HG03354 (cell line): ENCODE data around the gene NLRC3.
"Not testable (repeated sequence)": the region's sequence is repeated elsewhere in the genome, so short reads cannot be mapped to it uniquely, and the experiment has no call there.

Experiments
- ATAC-seq: cut with Tn5 transposase; IDR thresholded peaks from one replicate; pipeline ENCODE4 v1.9.1; 2021; ENCODE audit warnings: mild to moderate bottlenecking; ENCODE audit not compliant: unreplicated experiment, poor library complexity, severe bottlenecking

The NLRC3 gene, protein sequence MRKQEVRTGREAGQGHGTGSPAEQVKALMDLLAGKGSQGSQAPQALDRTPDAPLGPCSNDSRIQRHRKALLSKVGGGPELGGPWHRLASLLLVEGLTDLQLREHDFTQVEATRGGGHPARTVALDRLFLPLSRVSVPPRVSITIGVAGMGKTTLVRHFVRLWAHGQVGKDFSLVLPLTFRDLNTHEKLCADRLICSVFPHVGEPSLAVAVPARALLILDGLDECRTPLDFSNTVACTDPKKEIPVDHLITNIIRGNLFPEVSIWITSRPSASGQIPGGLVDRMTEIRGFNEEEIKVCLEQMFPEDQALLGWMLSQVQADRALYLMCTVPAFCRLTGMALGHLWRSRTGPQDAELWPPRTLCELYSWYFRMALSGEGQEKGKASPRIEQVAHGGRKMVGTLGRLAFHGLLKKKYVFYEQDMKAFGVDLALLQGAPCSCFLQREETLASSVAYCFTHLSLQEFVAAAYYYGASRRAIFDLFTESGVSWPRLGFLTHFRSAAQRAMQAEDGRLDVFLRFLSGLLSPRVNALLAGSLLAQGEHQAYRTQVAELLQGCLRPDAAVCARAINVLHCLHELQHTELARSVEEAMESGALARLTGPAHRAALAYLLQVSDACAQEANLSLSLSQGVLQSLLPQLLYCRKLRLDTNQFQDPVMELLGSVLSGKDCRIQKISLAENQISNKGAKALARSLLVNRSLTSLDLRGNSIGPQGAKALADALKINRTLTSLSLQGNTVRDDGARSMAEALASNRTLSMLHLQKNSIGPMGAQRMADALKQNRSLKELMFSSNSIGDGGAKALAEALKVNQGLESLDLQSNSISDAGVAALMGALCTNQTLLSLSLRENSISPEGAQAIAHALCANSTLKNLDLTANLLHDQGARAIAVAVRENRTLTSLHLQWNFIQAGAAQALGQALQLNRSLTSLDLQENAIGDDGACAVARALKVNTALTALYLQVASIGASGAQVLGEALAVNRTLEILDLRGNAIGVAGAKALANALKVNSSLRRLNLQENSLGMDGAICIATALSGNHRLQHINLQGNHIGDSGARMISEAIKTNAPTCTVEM

DNA sequence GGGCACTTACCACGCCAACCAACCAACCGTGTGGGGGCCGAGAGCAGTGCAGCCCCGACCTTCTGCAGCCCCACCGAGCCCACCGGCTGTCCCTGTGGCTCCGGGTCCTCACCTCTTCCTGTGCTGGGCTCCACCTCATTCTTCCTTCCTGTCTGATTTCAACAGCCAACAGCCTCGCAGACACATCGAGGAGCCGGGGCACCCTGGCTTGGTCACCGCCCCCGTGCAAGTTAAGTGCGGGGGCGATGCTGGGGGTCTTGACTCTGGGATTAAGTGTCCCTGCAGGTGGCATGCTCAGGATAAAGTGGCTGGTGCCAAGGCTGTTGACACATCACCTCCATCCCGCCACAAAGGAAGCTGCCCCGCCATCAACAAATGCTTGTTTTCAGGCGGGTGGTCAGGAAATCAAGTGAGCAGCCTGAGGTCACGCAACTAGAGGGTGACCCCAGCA is at the start of gene NLRC3:
Gene NLRC3, minus strand, starts transcription at position 102 of the 451 bp plus-strand sequence. CDS start 12,367 bp downstream, outside the sequence.
- ATAC-seq, result no peak

DNA sequence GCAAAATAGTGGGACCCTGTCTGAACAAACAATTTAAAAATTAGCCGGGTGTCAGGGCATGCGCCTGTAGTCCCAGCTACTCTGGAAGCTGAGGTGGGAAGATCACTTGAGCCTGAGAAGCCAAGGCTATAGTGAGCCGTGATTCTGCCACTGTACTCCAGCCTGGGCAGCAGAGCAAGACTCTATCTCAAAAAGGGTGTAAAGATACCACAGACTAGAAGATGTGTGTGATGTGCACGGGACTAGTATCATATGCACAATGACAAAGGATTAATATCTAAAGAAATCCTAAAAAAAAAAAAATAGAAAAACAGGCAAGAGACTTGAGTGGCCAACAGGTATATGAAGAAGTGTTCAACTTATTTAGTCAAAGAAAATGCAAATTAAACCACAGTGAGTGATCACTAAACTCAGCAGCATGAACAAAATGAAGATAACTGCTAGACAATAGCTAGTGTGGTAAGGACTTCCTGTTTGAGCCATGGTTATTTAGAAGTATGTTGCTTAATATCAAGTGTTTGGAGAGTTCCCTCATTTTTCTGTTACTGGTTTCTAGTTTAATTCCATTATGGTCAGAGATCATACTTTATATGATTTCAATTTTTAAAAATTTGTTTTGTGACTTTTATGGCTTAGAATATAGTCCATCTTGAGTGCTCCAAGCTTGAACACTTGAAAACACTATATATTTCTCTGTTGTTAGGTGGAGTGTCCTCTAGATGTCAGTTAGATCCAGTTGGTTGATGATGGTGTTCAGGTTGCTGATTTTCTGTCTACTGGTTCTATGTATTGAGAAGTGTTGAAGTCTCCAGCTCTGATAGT is 48.9 kb upstream of the NLRC3 start:
- peak; percentile 58 for ATAC-seq

- no peak for ATAC-seq
These were observed 48.1 kb upstream of the NLRC3 start for GRCh38 chr16:3625331-3625730.

DNA sequence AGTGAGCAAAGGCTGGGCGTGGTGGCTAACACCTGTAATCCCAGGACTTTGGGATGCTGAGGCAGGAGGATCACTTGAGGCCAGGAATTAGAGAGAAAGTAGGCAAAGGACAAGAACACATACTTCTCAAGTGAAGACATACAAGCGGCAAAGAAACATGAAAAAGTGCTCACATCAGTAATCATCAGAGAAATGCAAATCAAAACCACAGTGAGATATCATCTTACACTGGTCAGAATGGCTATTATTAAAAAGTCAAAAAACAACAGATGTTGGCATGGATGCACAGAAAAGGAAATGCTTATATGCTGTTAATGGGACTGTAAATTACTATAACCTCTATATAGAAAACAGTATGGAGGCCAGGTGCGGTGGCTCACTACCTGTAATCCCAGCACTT is 46.4 kb upstream of the NLRC3 start:
- peak; percentile 40 for ATAC-seq

GRCh38 chr16:3618769-3619141 is 41.6 kb upstream of the NLRC3 start:
- ATAC-seq, result no peak

- ATAC-seq, result no peak
These were observed 35.6 kb upstream of the NLRC3 start for GRCh38 chr16:3612510-3613466.

DNA sequence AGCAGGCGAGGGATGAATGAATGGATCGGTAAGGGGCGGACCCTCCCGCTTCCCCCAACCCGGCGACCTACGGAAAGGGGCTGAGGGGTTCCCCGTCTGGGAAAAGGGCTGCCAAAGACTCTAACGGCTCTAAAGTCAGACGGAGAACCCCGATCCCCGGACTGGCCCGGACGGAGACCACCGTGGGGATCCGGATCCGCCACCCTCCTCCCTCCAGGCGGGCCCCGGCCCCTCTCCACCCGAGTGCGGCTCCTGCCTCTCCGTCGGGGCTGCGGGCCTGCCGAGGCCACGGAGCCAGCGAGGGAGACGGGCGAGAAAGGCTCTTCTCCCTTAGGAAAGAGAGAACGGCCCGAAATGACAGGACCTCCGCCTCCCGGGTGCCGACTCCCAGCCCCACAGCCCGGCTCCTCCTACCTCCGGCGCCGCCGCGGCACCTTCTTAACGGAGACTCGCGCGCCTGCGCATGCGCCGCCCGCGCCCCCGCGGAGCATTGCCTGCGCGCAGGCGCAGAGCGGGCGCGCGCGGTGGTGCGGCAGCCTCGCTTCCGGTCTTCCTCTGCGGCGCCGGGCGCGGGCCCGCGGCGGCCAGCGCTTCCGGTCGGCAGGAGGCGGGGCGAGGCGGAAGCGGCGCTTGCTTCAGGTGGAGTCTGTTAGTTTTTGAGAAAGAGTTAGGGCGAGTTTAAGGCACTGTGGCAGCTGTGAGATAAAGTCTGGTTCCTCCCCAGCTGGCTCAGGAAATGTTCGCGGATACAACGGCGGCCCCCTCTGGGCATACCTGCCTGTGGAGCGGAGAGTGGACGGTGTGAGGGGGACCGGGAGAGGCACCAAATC is 34.2 kb upstream of the NLRC3 start, which contains the start of gene SLX4:
Gene SLX4, minus strand, starts transcription at position 461 of the 830 bp plus-strand sequence. CDS start 2,642 bp downstream, outside the sequence.
- ATAC-seq, result peak; percentile 82

DNA sequence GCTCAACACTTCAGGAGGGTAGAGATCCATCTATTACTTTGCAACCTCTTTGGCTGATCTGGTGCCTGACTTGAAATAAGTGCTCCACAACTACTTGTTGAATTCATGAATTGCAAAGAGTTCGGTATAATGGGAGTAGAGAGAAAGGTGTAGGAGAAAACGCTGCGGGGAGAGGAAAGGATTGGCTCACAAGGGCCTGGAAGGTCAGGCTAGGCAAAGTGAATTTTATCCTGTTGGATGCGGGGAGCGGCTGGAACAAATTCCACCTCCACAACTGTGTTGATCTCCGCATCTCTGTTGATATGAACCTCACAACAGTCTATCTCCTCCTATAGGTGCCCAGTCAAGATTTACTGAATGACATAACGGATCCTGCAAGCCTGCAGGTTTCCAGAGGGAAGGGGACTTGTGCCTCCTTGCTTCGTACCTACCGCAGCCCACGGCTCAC is 33.5 kb upstream of the NLRC3 start:
- ATAC-seq, result peak; percentile 1

GRCh38 chr16:3609895-3610697 is 32.9 kb upstream of the NLRC3 start:
- ATAC-seq, result no peak

GRCh38 chr16:3608976-3609375 is 31.8 kb upstream of the NLRC3 start:
- not testable (repeated sequence) for ATAC-seq

DNA sequence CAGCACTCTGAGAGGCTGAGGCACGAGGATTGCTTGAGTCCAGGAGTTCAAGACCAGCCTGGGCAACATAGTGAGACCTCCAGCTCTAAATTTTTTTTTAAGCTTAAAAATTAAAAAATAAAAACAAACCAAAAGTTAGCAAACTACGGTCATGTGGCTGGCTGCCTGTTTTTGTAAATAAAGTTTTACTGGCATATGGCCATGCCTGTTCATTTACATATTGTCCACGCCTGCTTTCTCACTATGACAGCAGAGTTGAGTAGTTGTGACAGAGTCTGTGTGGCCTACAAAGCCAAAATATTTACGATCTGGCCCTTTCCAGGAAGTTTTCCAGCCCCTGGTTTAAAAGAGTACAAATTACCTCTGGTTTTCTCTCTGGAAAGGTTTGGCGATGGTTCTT is 30.9 kb upstream of the NLRC3 start:
- ATAC-seq, result no peak

DNA sequence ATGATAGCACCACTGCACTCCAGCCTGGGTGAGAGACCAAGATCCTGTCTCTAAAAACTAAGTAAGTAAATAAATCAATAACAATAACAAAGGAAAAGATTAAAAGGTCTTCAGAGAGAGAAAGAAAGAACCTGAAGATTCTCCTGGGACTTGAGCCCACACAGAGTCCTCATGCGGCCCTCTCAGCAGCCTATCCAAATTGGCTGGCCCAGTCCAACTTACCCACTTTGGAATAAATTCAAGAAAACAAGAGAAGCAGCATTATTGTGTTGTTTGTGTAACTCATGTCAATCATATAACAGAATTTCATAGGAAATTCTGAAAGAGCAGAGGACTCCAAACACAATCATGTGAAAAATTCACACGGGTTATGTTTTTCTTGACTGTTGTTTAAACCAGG is 30.4 kb upstream of the NLRC3 start:
- ATAC-seq, result no peak

DNA sequence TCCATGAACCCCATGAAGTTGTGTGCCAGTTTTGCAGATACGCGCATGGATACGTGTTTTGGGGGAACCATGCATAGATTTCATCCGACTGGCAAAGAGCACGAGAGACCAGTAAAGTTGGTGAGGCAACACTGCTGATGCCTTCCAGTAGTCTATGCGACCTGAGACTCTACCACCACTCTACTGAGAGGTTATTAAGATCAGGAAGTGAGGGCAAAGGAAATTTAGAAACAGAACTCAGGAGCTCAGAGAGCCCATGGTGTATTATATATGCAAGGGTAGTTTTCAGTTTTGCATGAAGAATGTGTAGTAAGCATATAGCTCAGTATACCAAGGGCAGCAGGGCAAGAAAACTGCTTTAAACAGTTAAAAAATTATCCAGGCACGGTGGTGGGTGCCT is 30.0 kb upstream of the NLRC3 start:
- ATAC-seq, result no peak

GRCh38 chr16:3606441-3606840 is 29.2 kb upstream of the NLRC3 start:
- no peak for ATAC-seq

- no peak for ATAC-seq
These were observed 25.1 kb upstream of the NLRC3 start for GRCh38 chr16:3602320-3602653.

DNA sequence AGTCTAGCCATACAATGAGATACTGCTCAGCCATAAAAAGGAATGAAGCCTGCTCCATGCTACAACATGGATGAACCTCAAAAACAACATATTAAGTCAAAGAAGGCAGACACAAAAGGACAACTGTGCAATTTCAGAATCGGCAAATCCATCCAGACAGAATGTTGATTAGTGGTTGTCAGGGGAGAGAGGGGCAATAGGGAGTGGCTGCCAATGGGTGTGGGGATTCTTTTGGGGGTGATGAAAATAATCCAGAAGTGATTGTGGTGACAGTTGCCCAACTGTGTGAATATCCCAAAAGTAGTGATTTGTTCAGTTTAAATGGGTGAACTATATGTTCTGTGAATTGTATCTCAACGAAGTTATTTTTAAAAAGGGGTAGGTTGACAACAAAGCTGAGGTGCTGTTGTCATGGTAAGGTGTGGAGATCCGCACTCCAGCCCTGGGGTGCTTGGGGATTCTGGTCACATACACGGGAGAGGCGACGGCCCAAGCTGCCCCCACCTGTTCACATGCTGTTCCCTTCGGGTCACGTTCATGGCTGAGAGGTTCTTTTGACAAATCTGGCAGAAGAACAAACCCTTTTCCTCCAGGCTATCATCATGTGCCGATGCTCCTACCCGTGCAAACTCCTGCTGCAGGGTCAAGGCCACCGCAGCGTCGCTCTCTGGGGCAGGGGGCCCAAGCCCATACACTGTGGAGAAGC is 24.6 kb upstream of the NLRC3 start:
- ATAC-seq, result no peak
